ENCODE results near the gene RAF1. TPM values are rescaled to one million over a fixed set of nuclear protein-coding genes. Genes with fewer than 3 reads are reported as not detected.
"Not testable (repeated sequence)": the region's sequence is repeated elsewhere in the genome, so short reads cannot be mapped to it uniquely, and the experiment has no call there.

RAF1 gene
- total RNA-seq, 4 donors from 2014 or later = 212 to 346 (median 246) TPM

GRCh38 chr3:12628813-12629212 is 35.1 kb downstream of the RAF1 start:
- intact Hi-C loops (cut with DNase I; ENCODE audit: low total_unique reads) = no loop called here
- no peaks in the 10 kb centered on the region for H3K9me3 ChIP-seq

GRCh38 chr3:12627370-12627769 is 36.5 kb downstream of the RAF1 start:
- Histone ChIP-seq H3K36me3 (no peaks in the 10 kb centered on the region), H3K4me3 (no peak overlapping the region), H3K4me1 (peaks cover 67% of the 10 kb centered on the region in 2 donors), H3K27me3 (no peaks in the 10 kb centered on the region), H3K27ac (peak overlapping the region; percentile 60 to 79 (median 68)), H3K9me3 (no peaks in the 10 kb centered on the region)
- in situ Hi-C loops (cut with MboI; ENCODE audit: low sequenced_read_pairs in 4 of 4) = no loop called here
- intact Hi-C loops (cut with DNase I; ENCODE audit: low total_unique reads) = no loop called here
- ATAC-seq = no peak
- TF ChIP-seq POLR2A (IDR thresholded peaks at IDR 0.05) (no peak), CTCF (IDR thresholded peaks at IDR 0.05 in 4 of 5, conservative IDR thresholded peaks at IDR 0.05 in 1 of 5) (no peak)
- no peak for DNase-seq

More at GRCh38 chr3:12628813-12629212, 35.1 kb downstream of the RAF1 start:
- in situ Hi-C loops (cut with MboI; ENCODE audit: low sequenced_read_pairs in 4 of 4) = no loop called here
- Histone ChIP-seq H3K4me1 (peaks cover 67 to 75% of the 10 kb centered on the region in 2 donors), H3K36me3 (no peaks in the 10 kb centered on the region), H3K27ac (peak overlapping the region; percentile 60 to 79 (median 68)), H3K4me3 (no peak overlapping the region), H3K27me3 (no peaks in the 10 kb centered on the region)
- no peak for DNase-seq
- no peak for ATAC-seq
- TF ChIP-seq POLR2A (IDR thresholded peaks at IDR 0.05) (no peak), CTCF (IDR thresholded peaks at IDR 0.05 in 4 of 5, conservative IDR thresholded peaks at IDR 0.05 in 1 of 5) (no peak)

GRCh38 chr3:12624964-12625363 is 39.0 kb downstream of the RAF1 start:
- in situ Hi-C loops (cut with MboI; ENCODE audit: low sequenced_read_pairs in 4 of 4); H3K4me3 ChIP-seq; H3K27me3 ChIP-seq; intact Hi-C loops (cut with DNase I; ENCODE audit: low total_unique reads); DNase-seq; H3K36me3 ChIP-seq; ATAC-seq; H3K9me3 ChIP-seq: not testable (repeated sequence)
- Histone ChIP-seq H3K27ac (peak overlapping the region; percentile 20 to 61 (median 47)), H3K4me1 (peaks cover 54 to 55% of the 10 kb centered on the region in 2 donors)

GRCh38 chr3:12624056-12624455 is 39.9 kb downstream of the RAF1 start:
- Histone ChIP-seq H3K36me3 (no peaks in the 10 kb centered on the region), H3K4me3 (no peak overlapping the region), H3K4me1 (peaks cover 46 to 47% of the 10 kb centered on the region in 2 donors), H3K27me3 (no peaks in the 10 kb centered on the region), H3K9me3 (no peaks in the 10 kb centered on the region), H3K27ac (peak overlapping the region in 1 of 4 donors; percentile 33)
- in situ Hi-C loops (cut with MboI; ENCODE audit: low sequenced_read_pairs in 4 of 4) = no loop called here
- no peak for DNase-seq
- intact Hi-C loops (cut with DNase I; ENCODE audit: low total_unique reads) = no loop called here
- TF ChIP-seq CTCF (IDR thresholded peaks at IDR 0.05 in 4 of 5, conservative IDR thresholded peaks at IDR 0.05 in 1 of 5) = no peak
- no peak for TF ChIP-seq POLR2A (IDR thresholded peaks at IDR 0.05)
- ATAC-seq = no peak

GRCh38 chr3:12622335-12622734 is 41.6 kb downstream of the RAF1 start:
- peak overlapping the region; percentile 1 to 38 (median 30) for H3K27ac ChIP-seq
- H3K9me3 ChIP-seq = no peaks in the 10 kb centered on the region
- no peak for ATAC-seq
- no peaks in the 10 kb centered on the region for H3K27me3 ChIP-seq
- H3K4me1 ChIP-seq = peaks cover 31% of the 10 kb centered on the region in 2 donors
- no peak overlapping the region for H3K4me3 ChIP-seq
- intact Hi-C loops (cut with DNase I; ENCODE audit: low total_unique reads) = no loop called here
- H3K36me3 ChIP-seq = peaks cover 0 to 13% of the 10 kb centered on the region in 2 donors
- no peak for TF ChIP-seq CTCF (IDR thresholded peaks at IDR 0.05 in 4 of 5, conservative IDR thresholded peaks at IDR 0.05 in 1 of 5)
- no peak for TF ChIP-seq POLR2A (IDR thresholded peaks at IDR 0.05)
- DNase-seq = no peak
- in situ Hi-C loops (cut with MboI; ENCODE audit: low sequenced_read_pairs in 4 of 4) = no loop called here
